ENCODE data around the gene C1QTNF3.
"Not testable (repeated sequence)": the region's sequence is repeated elsewhere in the genome, so short reads cannot be mapped to it uniquely, and the experiment has no call there.

Gene C1QTNF3

GRCh38 chr5:34043099-34043876 lies at the start of gene C1QTNF3:
Gene C1QTNF3 (minus strand): TSS chr5:34043213. CDS start chr5:34043125, 88 bp downstream.
- DNase-seq (ENCODE audit: extremely low read depth in 1 of 2, low read depth in 1 of 2): no peak

- not testable (repeated sequence) for DNase-seq (ENCODE audit: extremely low read depth in 1 of 2, low read depth in 1 of 2)
Measured at GRCh38 chr5:34091039-34091438, 48.0 kb upstream of the C1QTNF3 start.

GRCh38 chr5:34089802-34090201 lies 46.8 kb upstream of the C1QTNF3 start:
- not testable (repeated sequence) for DNase-seq (ENCODE audit: extremely low read depth in 1 of 2, low read depth in 1 of 2)

GRCh38 chr5:34087728-34088127 lies 44.7 kb upstream of the C1QTNF3 start:
- not testable (repeated sequence) for DNase-seq (ENCODE audit: extremely low read depth in 1 of 2, low read depth in 1 of 2)

GRCh38 chr5:34083898-34084297 lies 40.9 kb upstream of the C1QTNF3 start:
- DNase-seq (ENCODE audit: extremely low read depth in 1 of 2, low read depth in 1 of 2): not testable (repeated sequence)

DNA sequence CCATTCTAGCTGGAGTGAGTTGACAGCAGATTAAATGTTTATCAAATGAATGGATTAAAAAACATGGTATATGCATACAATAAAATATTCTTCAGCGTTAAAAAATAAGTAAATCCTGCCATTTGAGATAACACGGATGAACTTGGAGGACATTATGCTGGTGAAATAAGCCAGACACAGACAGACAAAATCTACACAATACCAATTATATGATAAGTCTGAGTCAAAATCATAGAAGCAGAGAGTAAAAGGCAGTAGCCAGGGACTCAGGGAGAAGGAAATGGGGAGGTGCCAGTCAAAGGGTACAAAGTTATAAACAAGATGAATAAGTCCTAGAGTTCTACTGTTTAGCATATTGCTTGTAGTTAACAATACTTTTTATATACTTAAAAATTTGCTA lies 36.5 kb upstream of the C1QTNF3 start:
- not testable (repeated sequence) for DNase-seq (ENCODE audit: extremely low read depth in 1 of 2, low read depth in 1 of 2)

GRCh38 chr5:34077636-34078035 lies 34.6 kb upstream of the C1QTNF3 start:
- not testable (repeated sequence) for DNase-seq (ENCODE audit: extremely low read depth in 1 of 2, low read depth in 1 of 2)

GRCh38 chr5:34076719-34077364 lies 33.8 kb upstream of the C1QTNF3 start:
- DNase-seq (ENCODE audit: extremely low read depth in 1 of 2, low read depth in 1 of 2): not testable (repeated sequence)

DNA sequence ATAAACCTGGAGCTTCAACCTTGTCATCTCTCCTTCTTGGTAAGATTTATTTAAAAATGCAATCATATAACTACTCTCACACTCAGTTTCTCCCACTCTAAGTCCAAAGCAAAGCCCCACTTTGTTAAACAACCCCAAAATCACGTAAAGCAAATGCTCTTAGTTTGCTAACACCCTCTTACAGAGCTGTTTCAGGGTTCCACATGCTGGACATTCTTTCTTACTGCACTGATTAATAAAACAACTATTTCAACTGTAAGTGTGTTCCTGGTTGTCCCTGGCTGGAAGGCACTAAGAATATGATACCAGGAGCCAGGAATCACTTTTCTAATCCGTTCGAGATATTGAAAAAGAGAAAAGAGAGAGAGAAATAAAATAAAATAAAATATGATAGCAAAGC lies 31.5 kb upstream of the C1QTNF3 start:
- DNase-seq (ENCODE audit: extremely low read depth in 1 of 2, low read depth in 1 of 2): not testable (repeated sequence)

DNA sequence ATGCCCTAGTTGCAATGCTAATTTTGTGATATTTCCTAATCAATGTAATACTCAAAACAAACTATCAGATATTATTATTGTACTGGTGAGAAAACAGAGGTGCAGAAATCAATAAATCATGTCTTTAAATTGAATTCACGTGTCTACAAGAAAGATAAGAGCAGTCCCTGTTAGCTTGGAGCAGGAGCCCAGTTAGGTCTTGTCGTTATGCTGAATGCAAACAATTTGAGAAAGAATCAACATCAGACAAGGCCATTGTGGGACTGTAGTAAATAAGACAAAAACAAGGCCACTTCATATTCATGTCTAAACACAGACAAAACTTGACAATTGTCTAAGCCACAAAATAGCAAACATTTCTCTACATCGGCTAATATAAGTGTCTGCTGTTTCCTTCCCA lies 31.1 kb upstream of the C1QTNF3 start:
- DNase-seq (ENCODE audit: extremely low read depth in 1 of 2, low read depth in 1 of 2): not testable (repeated sequence)

GRCh38 chr5:34070626-34071025 lies 27.6 kb upstream of the C1QTNF3 start:
- DNase-seq (ENCODE audit: extremely low read depth in 1 of 2, low read depth in 1 of 2): not testable (repeated sequence)

DNA sequence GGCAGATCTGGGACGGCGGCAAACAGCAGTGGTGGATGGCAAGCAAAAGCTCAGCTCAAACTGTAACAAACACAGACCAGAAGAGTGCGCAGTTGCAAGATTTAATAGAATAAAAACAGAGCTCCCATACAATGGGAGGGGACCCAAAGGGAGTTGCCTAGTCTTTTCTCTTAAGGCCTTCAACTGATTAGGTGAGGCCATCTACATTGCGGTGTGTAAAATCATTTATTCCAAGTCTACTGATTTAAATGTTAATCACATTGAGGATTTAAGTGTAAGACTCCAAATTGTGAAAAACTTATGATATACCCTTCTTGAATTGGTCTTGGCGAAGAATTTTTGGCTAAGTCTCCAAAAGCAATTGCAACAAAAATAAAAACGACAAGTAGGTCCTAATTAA lies 21.6 kb upstream of the C1QTNF3 start:
- no peak for DNase-seq (ENCODE audit: extremely low read depth in 1 of 2, low read depth in 1 of 2)

GRCh38 chr5:34062419-34062818 lies 19.4 kb upstream of the C1QTNF3 start:
- no peak for DNase-seq (ENCODE audit: extremely low read depth in 1 of 2, low read depth in 1 of 2)

DNA sequence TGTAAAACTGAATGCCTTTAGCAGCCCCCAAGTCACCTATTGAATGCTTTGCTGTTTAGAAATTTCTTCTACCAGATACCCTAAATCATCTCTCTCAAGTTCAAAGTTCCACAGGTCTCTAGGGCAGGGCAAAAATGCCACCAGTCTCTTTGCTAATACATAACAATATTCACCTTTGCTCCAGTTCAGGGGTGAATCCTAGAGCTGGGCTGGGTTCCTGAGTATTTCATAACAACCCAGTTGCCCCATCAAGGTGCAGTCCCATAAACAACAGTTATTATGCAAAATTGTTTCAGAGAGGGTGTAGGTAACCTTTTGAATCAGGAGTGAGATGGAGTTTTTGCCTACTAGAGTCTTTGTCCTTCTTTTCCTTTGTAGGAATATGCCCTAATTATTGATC lies 19.0 kb upstream of the C1QTNF3 start:
- no peak for DNase-seq (ENCODE audit: extremely low read depth in 1 of 2, low read depth in 1 of 2)

DNA sequence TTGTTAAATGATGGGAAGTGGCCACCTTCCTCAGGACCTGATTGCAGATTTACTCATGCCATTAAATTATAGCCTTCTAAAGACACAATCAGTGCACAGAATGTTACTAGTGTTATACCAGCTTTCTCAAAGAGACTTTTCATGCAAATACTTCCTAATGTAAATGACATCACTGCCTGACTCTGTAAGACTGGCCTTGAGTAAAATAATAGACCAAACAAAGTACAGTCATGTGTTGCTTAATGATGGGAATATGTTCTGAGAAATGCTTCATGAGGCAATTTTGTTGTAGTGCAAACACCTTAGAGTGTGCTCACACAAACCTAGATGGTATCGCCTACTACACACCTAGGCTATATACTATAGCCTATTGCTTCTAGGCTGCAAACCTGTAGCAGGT lies 17.0 kb upstream of the C1QTNF3 start:
- no peak for DNase-seq (ENCODE audit: extremely low read depth in 1 of 2, low read depth in 1 of 2)

GRCh38 chr5:34058532-34058931 lies 15.5 kb upstream of the C1QTNF3 start:
- DNase-seq (ENCODE audit: extremely low read depth in 1 of 2, low read depth in 1 of 2): no peak

GRCh38 chr5:34057569-34057968 lies 14.6 kb upstream of the C1QTNF3 start:
- DNase-seq (ENCODE audit: extremely low read depth in 1 of 2, low read depth in 1 of 2): no peak

DNA sequence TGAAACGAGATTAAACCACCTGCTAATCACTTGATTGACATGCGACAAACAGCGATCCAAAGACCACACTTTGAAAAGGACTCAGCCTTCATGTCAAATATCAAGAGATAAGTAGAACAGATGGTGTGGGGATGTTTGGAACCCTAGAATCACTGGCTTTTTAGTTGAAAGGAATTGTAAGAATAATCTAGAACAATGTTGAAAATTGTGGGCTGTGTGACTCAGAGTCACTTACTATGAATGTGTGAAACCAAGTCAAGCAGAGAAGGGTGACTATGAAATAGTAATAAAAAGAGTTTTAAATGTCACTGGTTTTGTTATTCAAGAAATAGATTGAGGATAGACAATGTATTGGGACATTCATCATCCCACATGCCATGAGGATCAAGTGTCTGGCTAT lies 14.1 kb upstream of the C1QTNF3 start:
- DNase-seq (ENCODE audit: extremely low read depth in 1 of 2, low read depth in 1 of 2): no peak

DNA sequence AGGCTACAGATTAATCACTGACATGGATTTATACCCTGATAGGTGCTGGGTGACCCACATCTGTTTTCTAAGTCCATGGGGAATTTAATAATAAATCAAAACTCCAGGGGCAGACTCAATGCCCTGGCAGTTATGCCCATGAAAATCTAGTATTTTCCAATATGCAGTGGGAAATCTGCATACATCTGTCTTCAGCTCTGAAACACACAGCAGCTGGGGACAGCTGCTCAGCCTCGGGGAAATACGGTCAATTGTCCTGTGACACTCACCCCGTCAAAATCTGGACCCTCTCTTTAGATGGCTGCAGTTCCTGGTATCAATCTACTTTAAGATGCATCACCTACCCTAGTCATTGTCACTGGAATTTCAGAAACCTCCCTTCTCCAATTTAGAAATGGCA lies 12.7 kb upstream of the C1QTNF3 start:
- DNase-seq (ENCODE audit: extremely low read depth in 1 of 2, low read depth in 1 of 2): no peak

DNA sequence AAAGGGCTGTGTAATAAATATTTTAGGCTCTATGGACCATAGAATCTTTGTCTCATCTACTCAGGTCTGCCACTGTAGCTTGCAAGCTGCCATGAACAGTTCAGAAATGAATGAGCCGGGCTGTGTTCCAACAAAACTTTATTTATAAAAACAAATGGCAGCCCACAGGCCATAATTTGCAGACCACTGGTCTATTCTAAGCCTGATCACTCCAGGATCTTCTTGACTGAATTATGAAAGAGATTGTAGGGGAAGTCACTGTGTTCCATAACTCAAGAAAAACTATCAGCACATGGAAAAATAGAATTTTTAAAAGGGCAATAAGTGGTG lies 11.4 kb upstream of the C1QTNF3 start:
- DNase-seq (ENCODE audit: extremely low read depth in 1 of 2, low read depth in 1 of 2): no peak

DNA sequence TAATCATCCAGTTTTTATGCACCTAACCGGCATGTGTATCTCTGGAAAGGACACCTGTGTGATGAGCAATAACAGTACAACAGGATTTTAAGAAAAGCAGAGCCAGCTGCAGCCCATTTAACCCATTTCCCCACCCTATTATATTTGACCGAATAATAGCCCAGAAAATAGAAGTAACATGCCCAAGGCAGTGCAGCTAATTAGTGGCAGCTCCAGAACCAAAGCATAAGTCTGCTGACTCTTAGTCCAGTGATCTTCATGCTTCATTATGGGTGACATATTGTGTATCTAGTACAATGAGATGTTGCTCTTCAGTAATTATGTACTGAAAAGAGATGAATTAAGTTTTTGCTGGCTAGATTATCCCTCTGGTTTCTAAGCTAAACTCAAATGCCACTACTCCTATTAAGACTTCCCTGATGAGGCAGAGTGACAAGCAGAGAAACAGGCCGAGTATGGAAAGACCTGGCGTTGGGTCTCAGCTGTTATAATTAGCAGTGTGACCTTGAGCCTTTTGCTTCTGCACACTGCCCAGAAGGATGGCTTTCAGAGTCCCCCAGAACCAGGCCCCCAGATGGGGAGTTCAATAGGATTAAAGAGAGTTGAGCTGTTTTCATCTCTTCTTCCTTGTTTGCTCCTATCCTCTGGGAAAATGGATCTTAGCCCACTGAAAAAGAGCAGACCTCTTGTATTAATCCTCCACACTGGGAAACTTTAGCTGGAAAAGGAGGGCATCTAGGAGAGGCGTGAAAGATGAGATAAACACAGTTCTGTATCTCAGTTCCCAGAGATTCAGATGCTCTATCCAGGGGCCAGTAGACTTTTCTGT lies 10.8 kb upstream of the C1QTNF3 start:
- no peak for DNase-seq (ENCODE audit: extremely low read depth in 1 of 2, low read depth in 1 of 2)

DNA sequence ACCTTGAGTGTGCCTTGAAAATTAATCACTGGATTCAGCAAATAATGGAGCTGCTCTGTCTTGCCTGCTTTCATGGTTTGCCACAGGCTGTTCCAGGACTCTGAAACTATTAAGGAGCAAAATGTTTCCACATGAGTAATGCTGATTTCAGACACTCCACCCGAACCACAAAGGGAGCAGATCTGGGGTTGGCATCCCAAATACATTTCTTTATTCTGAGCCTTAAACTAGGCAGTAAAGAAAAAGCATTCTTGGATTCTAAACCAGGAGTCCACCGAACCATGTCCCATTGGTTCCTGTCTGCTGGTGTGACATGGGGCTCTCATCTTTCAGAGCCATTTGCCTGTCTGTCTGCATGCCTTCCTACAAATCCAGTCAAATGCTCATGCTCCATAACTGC lies 10.1 kb upstream of the C1QTNF3 start:
- no peak for DNase-seq (ENCODE audit: extremely low read depth in 1 of 2, low read depth in 1 of 2)
